SW 1271 (cell line): Measurements from ENCODE around the gene EXOC1.
A peak's percentile ranks its signal among the peaks of the same experiment; 100 is the strongest.

Source experiments
- DNase-seq, 2 experiments: peaks; one replicate each; lab custom pipeline; 2025; lab: John Stamatoyannopoulos, UW

Gene EXOC1

DNA sequence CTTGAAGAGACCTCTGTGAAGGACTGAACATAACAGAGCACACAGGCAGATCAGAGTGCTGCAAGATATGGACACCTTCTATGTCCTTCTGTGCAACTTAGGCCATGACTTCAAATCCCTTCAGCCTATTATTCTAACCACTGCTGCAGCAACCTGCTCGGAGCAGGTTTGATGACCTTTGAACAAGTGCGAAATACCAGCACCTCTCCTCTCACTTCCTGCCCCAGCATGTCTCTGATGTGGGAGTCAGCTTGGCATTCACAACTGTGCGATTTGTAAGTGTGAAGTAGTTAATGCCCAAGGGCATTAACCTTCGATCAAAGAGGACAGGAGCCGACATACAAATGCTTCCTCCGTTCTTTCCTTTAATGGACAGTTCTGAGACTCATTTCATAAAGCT, 1.6 kb upstream of the EXOC1 start:
- no peak for DNase-seq

DNA sequence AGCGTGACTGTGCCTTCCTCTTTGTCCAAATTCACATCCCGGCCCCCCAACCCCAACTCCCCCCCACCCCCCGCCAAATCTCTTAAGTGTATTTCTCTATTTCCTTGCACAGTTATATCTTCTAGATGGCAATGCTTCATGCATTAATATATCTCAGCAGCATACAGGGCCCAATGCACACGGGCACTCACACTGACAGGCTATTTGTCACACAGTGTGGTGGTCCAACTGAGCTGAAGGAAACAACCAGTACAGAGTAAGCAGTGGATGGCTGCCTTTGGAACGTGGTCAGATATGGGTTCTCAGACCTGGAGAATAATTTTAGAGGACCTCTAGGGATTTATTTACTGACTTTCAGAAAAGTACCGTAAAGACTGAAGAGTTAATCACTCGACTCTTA, 681 bp downstream of the EXOC1 start:
- no peak for DNase-seq

DNA sequence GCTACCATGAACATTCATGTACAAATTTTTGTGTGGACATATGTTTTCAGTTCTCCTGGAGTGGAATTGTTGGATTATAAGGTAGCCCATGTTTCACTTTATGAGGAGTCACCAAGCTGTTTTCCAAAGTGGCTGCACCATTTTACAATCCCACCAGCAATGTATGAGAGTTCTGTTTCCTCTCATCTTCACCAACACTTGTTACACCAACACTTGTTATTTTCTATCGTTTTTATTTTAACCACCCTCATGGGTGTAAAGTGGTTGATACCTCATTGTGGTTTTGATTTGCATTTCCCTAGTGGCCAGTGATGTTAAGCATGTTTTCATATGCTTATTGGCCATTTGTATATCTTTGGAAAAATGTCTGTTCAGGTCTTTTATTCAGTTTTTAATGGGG, 4.1 kb downstream of the EXOC1 start:
- no peak for DNase-seq

DNA sequence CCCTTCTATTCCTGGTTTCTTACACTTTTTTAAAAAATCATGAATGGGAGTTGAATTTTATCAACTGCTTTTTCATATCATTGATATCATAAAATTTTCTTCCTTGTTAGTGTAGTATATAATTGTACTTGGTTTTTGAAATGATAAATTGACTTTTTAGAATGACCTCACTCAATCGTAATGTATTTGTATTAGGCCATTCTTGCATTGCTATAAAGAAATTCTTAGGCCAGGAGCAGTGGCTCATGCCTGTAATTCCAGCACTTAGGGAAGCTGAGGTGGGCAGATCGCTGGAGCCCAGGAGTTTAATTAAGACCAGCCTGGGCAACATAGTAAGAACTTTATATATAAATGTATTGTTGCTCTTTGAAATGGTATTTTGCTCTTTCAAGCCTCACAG, 6.3 kb downstream of the EXOC1 start:
- DNase-seq: no peak

DNA sequence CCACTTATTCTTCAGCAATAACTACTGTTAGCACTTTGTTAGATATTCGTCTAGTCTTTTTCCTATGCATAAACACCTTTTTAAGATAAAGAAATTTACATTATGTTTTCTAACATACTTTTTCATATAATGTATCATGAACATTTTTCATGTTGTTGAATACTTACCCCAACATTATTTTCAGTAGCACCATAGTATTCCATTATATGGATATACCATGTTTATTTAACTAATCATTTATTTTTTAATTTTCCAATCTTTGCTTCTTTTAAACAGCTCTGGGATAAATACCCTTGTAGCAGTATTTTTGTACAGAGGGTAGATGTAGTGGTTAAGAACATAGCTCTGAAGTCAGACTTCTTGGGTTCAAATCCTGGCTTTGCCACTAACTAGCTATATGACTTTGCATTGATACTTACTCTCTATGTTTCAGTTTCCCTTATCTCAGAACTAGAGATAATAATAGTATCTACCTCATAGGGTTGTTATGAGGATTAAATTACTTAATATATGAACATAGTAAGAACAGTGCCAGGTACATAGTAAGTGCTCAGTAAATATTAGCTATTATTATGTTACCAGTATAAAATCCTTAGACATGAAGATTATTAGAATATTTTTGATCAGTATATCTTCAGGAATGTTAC, 11.3 kb downstream of the EXOC1 start:
- no peak for DNase-seq

DNA sequence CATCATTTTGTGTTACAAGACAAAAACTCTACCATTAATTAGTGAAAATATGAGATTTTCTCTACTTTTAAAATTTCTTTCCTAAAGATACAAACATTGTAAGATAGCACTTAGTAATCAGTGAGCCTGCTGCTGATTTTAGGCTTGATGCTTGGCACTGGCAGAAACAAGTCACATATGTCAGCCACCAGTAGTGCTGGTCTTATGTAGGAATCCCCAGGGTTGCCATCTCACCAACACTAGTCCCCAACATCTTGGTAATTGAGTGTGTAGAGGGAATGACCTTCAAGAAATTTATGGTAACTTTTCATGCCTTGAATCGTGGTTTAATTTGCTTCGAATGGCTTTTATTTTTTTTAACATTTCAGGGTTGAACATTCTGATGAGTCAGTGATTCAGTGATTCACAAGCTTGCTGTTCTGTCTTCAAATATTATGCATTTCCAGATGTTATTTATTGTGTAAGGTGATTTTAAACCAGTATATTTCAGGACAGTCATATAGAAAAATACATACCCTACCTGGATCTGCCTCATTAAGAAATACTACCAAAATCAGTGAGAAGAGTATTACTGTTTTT, 11.9 kb downstream of the EXOC1 start:
- DNase-seq: no peak

DNA sequence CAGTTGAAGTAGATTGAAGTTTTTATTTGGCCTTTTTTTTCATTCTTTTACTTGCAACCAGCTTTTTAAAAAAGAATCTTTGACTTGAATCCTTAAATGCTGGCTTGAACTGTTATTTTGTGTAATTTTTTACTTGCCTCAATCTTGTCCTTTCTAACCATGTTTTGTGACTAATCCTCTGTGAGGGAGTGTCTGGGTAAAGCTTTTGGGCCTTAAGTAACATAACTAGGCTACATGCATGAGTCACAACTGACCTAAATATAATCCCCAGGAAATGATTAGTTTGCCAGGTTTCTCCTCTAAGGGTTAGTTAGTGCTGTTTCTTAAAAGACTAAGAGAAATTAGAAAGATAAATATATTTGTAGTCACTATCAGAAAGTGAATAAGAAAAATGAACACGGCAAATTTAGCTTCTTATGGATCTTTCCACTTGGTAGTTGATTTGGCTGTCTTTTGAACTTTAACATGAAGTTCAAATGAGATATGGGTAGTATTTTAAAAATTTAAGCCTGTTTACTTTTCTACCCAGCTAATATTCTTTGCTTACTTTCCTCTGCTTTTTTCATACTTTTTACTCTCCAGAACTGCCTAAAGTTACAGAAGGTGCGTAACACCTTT, 13.0 kb downstream of the EXOC1 start:
- DNase-seq: peak; percentile 24 to 78

DNA sequence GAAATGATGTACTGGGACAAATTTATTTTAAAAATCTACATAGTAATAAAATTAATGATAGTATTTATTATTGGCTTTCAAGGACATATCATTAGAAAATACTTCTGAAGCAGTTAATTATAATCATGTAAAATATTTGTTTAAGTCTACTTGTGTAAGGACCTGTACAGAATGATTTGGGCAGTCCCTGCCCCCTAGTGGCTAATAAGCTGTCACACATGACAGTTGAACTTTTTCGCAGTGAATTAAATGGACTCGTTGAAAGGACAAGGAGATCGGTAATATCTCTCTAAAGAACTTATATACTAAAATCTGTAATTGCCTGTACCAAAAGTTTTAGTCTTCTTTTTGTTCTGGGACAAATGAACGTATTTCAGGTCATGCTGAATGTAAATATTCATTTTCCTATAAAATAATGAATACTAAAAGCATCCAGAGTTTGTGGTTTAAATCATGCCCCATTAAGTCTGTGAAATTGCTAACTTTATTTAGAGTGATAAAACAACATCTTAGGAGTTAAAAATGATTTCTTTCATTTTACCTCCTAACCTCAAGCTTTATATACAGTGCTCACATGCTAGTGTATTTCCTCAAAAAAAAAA, 13.6 kb downstream of the EXOC1 start:
- DNase-seq: peak in 1 of 2 experiments; percentile 47

DNA sequence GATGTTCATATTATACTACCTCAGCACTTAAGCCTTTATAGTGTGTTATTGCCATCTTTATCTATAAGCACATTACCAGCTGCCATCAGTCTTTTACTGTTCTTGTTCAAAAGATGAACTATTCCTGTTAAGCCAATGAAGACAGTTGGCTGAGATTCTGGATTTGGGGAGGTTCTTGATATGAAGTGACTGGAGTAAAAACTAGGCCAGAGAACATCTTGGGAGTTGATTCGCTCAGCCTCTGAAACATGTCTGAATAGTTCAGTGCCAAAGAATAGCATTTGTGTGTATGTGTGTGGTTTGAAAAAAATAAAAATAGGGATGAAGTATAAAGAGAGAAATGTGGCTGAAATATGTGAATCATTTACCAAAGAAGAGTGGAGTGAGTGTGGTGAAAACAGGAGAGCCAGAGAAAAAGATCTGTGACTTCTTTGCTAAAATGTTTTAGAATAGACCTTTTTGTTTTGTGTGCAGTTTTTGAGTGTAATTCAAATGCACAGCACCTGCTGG, 15.2 kb downstream of the EXOC1 start:
- DNase-seq: no peak

DNA sequence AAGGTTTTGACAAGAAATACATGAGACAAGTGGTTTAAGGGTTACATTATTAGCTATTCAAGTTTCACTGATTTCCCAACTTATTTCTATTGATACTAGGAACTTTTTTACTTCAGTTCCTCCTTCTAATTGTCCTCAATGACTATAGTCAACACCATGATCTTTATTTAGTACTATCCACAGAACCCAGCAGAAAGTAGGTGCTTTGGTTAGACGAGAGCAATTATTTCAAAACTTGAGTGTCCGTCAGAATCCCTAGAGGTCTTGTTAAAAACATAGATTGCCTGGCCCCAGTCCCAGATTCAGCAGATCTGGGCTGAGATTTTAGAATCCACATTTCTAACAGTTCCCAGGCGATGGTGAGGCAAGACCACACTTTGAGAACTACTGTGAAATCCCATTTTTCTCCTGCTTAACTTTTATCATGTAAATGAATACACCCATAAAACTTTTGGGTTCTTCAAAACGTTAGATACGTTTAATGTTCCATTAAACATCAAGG, 17.9 kb downstream of the EXOC1 start:
- no peak for DNase-seq

DNA sequence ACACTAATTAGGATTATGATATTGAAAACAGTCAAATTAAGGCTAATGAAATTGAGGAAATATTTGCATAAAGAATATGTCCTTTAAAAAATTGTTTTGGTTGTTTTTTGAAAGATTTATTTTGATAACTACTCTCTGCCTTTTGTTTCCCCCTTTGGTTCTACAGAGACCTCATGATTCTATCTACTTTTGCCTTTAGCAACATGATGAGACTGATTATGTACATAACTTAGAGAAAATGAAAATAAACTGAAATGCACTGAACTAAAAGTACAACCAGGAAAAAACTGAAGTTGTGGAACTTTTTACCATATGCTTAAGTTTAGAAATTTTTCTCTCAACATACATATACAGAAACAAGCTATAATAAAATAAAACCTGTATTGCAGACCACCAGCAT, 21.4 kb downstream of the EXOC1 start:
- no peak for DNase-seq

DNA sequence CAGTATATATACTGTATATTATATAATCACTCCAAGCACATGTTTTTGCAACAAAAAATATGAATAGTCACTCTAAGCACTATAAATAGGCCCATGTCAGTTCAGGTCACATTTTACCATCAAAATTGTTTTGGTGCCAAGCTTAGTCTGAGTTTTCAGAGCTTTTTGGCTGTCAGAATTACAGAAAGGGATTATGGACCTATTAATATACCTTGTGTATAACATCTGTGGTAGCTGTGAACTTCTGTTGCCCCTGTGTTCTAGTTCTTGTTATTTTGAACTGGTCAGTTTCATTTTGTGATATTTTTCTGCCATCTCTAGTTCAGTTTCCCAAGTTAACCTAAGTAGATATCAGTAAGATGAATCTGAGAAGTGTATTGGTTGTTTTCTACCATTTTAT, 22.9 kb downstream of the EXOC1 start:
- no peak for DNase-seq

DNA sequence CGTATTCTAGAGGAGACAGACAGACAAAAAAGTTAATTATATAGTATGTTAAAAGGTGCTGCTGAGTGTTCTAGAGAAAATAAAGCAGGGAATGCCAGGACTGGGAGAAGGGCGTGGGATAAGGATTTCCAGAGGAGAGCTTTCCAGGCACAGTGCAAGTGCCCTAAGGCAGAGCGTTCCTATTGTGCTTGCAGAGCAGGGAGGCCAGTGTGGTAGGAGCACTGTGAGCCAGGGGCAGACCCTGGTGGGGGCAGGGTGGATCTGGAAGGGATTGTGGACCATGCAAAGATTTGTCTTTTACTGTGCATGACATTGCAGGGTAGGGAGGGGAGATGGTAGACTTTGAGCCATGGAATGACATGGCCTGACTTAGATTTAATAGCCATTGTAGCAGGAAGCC, 25.8 kb downstream of the EXOC1 start:
- no peak for DNase-seq

DNA sequence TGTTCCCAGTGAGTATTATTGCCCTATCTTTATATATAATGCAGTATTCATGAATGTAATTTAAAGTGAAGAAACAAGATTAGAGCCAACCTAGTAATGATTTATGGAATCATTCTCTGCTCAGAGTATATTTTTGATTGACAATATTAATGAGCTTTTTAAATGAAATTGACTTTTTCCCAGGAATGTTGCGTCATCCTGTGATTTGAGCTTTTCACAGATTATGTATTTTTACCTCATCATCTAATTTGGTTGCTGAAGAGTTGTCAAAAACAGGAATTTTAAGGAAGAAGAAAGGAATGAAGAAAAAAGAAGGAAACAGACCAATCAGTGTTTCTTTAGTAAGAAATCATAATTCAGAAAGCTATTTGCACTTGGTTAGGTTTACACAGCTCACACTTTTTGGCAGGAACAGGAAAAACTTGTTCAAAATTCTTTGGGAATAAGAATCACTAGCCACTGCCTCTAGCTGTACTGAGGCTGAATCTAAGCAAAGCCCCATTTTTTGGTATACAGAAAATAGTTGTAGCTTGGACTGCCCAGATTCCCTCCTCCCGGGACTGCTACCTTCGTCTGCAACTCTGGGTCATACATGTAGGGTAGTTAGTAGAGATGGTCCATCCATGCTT, 27.3 kb downstream of the EXOC1 start:
- DNase-seq: no peak

DNA sequence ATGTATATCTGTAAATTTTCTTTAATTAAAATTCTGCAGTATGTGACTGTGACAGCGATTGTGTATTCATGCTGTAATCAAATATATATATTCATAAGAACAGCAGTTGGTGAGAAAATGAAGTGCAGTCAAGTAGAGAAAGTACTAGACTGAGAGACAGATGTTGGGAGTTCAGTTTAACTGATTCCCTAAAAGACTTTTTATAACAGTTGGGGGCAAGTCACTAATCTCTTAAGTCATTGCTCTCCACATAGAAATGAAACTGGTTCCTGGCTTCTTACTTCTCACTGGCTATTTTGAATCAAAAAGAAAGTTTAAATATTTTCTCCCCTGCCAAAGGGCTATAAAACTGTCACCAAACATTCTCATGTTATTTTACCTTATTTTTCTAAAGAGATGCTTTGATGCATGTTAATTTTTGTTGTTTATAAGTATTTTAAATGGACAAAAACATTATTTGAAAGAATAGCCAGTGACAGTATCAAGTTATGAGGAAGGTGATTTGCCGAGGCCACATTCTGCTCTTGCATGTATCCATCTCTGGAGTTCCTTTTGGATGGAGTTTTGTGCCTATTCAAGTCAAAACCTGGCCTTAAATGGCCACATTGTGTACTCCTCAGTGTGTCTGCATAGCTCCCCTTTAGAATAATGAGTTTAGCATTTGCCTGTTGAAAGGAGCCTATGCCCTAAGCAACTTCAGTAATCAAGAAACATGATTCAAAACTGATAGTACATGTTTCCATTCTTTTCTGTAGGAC, 30.8 kb downstream of the EXOC1 start:
- DNase-seq: no peak

DNA sequence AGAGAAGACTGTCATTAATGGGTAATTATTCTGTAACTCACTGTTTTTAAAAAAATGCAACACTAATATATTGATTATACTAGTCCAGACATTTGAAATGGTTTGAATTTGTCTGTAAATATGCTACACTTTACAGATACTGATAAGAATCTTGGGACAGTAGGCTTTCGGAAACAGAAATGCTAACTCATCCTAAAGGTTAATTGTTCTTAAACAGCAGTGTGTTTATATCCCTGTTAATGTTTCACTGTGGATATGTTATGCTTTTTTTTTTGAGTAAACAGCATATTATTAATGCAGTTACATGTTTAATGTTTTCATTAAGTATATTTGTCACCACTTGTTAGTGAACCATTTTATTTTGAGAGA, 31.4 kb downstream of the EXOC1 start:
- DNase-seq: no peak

DNA sequence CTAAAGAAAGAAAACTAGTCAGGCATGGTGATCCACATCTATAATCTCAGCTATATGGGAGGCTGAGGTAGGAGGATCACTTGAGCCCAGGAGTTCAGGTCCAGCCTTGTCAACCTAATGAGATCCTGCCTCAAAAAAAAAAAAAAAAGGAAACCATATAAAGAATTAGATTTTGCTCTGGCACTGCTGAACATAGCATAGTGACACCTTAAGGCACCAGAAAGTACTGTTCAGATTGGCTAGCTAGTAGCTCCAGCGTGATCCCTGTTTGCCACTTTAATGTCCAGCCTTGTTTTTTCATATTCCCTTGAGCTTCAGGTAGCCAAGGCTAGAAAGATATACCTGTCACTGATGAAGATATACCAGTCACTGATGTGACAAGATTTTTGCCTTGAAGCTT, 34.1 kb downstream of the EXOC1 start:
- DNase-seq: peak in 1 of 2 experiments; percentile 25

DNA sequence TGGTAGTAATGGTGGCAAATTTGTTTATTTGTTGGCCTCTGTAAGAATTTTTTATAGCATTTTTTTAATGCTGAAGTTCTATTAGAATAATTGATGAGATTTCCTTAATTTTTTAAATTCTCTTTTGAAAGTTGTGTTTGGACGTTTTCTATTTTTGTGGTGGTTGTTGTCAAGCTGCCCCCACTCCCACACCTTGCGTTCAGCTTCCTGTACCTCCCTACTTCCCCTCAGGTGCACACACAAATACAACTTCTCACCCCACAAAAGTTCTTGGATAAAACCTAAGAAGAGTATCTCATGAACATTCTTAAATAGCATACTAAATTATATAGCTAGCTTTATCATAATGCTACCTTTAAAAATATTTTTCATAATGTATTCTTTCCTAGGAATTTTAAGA, 38.7 kb downstream of the EXOC1 start:
- DNase-seq: no peak

DNA sequence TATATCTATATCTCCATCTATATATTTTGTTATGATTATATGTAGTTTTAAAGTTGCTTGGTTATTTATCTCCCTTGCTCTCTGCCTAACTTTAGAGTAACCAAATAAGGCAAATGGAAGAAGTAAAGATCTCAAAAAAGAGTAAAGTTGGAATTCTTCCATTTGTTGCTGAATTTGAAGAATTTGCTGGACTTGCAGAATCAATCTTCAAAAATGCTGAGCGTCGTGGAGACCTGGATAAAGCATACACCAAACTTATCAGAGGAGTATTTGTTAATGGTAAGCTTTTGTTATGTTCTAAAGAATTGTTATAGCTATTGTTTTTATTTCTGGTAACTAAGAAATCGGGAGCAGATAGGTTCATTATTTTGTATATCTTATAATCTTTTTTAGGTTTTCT, 43.2 kb downstream of the EXOC1 start:
- no peak for DNase-seq

DNA sequence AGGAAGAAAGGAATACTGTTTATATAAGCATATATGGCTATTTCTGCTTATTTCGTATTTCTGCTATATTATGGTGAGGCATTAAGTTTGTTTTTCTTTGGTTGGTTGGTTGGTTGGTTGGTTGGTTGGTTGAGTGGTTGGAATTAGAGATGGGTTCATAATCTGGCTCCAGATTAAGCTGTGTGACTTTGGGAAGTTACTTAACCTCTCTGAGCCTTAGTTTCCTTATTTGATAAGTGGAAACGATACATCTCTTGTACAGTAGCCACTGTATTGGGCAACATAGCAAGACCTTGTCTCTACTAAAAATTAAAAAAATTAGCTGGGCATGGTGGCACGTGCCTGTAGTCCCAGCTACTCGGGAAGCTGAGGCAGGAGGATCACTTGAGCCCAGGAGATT, 49.2 kb downstream of the EXOC1 start:
- DNase-seq: no peak

DNA sequence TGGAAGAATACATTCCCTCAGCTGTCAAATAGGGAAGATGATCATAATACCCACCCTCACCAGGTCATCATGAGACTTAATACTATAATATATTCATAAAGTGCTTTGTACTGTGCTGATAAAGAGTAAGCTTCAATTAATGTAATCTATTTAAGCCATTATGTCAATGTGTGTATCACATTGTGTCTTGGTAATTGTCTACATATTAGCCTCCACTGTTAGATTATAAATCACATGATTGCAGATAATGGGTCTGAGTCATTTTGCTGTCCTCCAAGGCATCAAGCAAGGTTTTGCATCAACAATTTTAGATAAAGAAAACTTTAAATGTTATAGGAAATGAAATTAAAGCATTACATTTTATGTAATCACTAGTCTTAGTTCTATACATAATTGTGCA, 50.1 kb downstream of the EXOC1 start:
- no peak for DNase-seq

DNA sequence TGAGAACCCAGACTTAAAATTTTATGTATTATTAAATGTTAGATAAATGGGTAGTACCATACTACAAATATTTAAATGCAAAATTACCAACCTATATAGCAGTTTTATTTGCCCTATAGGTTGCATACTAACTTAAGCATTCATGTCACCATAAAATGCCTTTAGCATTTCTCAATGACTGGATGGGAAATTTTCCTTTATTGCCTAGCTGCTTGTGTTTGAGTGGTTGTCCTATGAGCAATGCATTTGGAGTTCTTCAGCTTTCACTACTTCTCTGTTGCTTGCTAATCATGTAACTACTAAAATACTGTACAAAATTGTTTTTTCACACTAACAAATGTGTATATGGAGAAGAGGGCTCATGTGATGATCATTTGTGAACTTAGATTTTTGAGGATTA, 51.1 kb downstream of the EXOC1 start:
- DNase-seq: peak in 1 of 2 experiments; percentile 1
